ENCODE data around the gene CCDC184.

The CCDC184 gene

DNA sequence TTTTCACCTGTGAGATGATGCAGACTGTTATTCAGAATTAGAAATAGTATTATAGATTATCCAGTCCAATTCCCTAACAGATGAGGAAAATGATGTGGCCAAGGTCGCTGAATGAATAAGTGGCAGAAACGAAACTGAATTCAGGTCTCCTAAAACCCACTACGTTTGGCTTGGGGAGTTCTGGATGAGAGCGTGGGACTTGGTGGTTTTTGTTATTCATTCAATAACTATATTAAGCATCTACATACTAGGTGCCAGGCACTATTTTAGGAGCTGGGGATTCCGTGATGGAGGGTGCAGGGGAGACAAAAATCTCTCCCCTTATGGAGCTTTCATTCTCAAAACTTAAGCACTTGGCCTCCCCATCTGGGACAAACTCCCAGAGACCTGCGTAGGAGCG is 813 bp upstream of the CCDC184 start:
- H4K20me1 ChIP-seq (ENCODE audit: control insufficient read depth, insufficient read depth, low read depth, low read length) = no peaks in the 10 kb centered on the region
- H3K4me2 ChIP-seq (ENCODE audit: low read length) = peak overlapping the region; percentile 91
- peaks cover 6% of the 10 kb centered on the region; the same call in 1 of the 2 replicates for H3F3A ChIP-seq (ENCODE audit: control insufficient read depth, insufficient read depth)
- H3K36me3 ChIP-seq (ENCODE audit: control insufficient read depth, low read length) = no peaks in the 10 kb centered on the region
- no peaks in the 10 kb centered on the region for H3K9me2 ChIP-seq (replicated peaks; ENCODE audit: control insufficient read depth, low read length)
- H3K27me3 ChIP-seq (ENCODE audit: control insufficient read depth, low read length) = peaks cover 58% of the 10 kb centered on the region
- peaks cover 25% of the 10 kb centered on the region for H3K4me1 ChIP-seq (ENCODE audit: control insufficient read depth, low read length)
- no peak overlapping the region for H3K27ac ChIP-seq (ENCODE audit: low read depth, low read length)
- no peaks in the 10 kb centered on the region for H3K79me2 ChIP-seq (ENCODE audit: control insufficient read depth, low read length)
- peak overlapping the region; percentile 89 for H3K4me3 ChIP-seq (ENCODE audit: low read length)
- no peaks in the 10 kb centered on the region for H3K9me3 ChIP-seq (ENCODE audit: control insufficient read depth, insufficient read depth, low read length)
- TF ChIP-seq CTCF (IDR thresholded peaks at IDR 0.05; ENCODE audit: low read depth, low read length, poor library complexity, severe bottlenecking) = no peak
- no peak for TF ChIP-seq EZH2phosphoT487 (IDR thresholded peaks at IDR 0.05; ENCODE audit: borderline replicate concordance, low read length)

- Histone ChIP-seq H4K20me1 (ENCODE audit: control insufficient read depth, insufficient read depth, low read depth, low read length) (no peaks in the 10 kb centered on the region), H3K27me3 (ENCODE audit: control insufficient read depth, low read length) (peaks cover 48% of the 10 kb centered on the region), H3K27ac (ENCODE audit: low read depth, low read length) (no peak overlapping the region), H3K79me2 (ENCODE audit: control insufficient read depth, low read length) (no peaks in the 10 kb centered on the region), H3K4me3 (ENCODE audit: low read length) (peak overlapping the region; percentile 89), H3F3A (ENCODE audit: control insufficient read depth, insufficient read depth) (peaks cover 6% of the 10 kb centered on the region; the same call in 1 of the 2 replicates), H3K9me3 (ENCODE audit: control insufficient read depth, insufficient read depth, low read length) (no peaks in the 10 kb centered on the region), H3K9me2 (replicated peaks; ENCODE audit: control insufficient read depth, low read length) (no peaks in the 10 kb centered on the region), H3K4me2 (ENCODE audit: low read length) (peak overlapping the region; percentile 91), H3K4me1 (ENCODE audit: control insufficient read depth, low read length) (peaks cover 25% of the 10 kb centered on the region), H3K36me3 (ENCODE audit: control insufficient read depth, low read length) (no peaks in the 10 kb centered on the region)
- TF ChIP-seq CTCF (IDR thresholded peaks at IDR 0.05; ENCODE audit: low read depth, low read length, poor library complexity, severe bottlenecking) (no peak), EZH2phosphoT487 (IDR thresholded peaks at IDR 0.05; ENCODE audit: borderline replicate concordance, low read length) (no peak)
Observed at GRCh38 chr12:48183876-48184548, 568 bp downstream of the CCDC184 start.

- Histone ChIP-seq H3K27me3 (ENCODE audit: control insufficient read depth, low read length) (peaks cover 43% of the 10 kb centered on the region), H3K79me2 (ENCODE audit: control insufficient read depth, low read length) (no peaks in the 10 kb centered on the region), H3K9me2 (replicated peaks; ENCODE audit: control insufficient read depth, low read length) (no peaks in the 10 kb centered on the region), H3K4me2 (ENCODE audit: low read length) (no peak overlapping the region), H3K4me1 (ENCODE audit: control insufficient read depth, low read length) (peaks cover 25% of the 10 kb centered on the region), H3K4me3 (ENCODE audit: low read length) (no peak overlapping the region), H3K9me3 (ENCODE audit: control insufficient read depth, insufficient read depth, low read length) (no peaks in the 10 kb centered on the region), H3K36me3 (ENCODE audit: control insufficient read depth, low read length) (no peaks in the 10 kb centered on the region), H3F3A (ENCODE audit: control insufficient read depth, insufficient read depth) (peaks cover 6% of the 10 kb centered on the region; the same call in 1 of the 2 replicates), H4K20me1 (ENCODE audit: control insufficient read depth, insufficient read depth, low read depth, low read length) (no peaks in the 10 kb centered on the region), H3K27ac (ENCODE audit: low read depth, low read length) (no peak overlapping the region)
- TF ChIP-seq CTCF (IDR thresholded peaks at IDR 0.05; ENCODE audit: low read depth, low read length, poor library complexity, severe bottlenecking) = no peak
- TF ChIP-seq EZH2phosphoT487 (IDR thresholded peaks at IDR 0.05; ENCODE audit: borderline replicate concordance, low read length) = no peak
Observed at GRCh38 chr12:48184549-48184922, 1.1 kb downstream of the CCDC184 start.

Data from DOHH2 (cell line).